ENCODE measurements around the gene FLG2. TPM values are rescaled to one million over a fixed set of nuclear protein-coding genes. Genes with fewer than 3 reads are reported as not detected.

Gene FLG2
- polyA plus RNA-seq (not detected in 2 replicates), polyA minus RNA-seq (not detected in 2 replicates)

DNA sequence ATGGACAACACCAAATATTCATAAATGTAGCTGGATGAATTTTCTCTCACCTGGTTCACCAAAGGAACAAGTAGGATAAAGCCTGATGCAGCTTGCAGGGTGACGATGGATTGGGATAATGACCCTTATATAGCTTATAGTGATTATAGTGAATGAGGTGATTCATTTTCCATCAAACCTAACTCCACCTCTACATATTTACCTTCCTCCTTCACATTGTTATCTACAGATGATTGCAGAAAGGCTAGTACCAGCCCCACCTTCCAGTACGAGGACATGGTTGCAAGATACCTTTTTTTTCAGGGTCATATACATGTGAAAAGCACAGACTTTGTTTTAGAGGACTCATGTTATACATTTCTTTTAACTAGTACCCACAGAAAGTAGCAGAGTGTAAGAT, at the start of gene FLG2:
Gene FLG2, minus strand, starts transcription at position 101 of the 400 bp plus-strand sequence. CDS start 1,122 bp downstream, outside the sequence.
- Histone ChIP-seq H3K79me2 (replicated peaks; ENCODE audit: insufficient read depth, low read length) (no peaks in the 10 kb centered on the region), H2AFZ (ENCODE audit: low read depth, low read length) (no peak within 1 kb of the TSS), H3K27ac (ENCODE audit: low read length) (no peak within 1 kb of the TSS), H4K20me1 (ENCODE audit: insufficient read depth) (no peaks in the 10 kb centered on the region), H3K4me3 (ENCODE audit: low read length) (no peak within 1 kb of the TSS), H3K27me3 (ENCODE audit: insufficient read depth, low read depth, low read length) (no peaks in the 10 kb centered on the region), H3K9ac (ENCODE audit: low read length) (no peak within 1 kb of the TSS), H3K4me2 (ENCODE audit: low read length) (no peak within 1 kb of the TSS), H3F3A (ENCODE audit: insufficient read depth, low read length, poor library complexity, severe bottlenecking) (no peaks in the 10 kb centered on the region), H3K36me3 (ENCODE audit: insufficient read depth, low read length) (no peaks in the 10 kb centered on the region), H3K9me3 (ENCODE audit: low read length) (no peaks in the 10 kb centered on the region), H3K9me2 (ENCODE audit: insufficient read depth, low read length) (no peaks in the 10 kb centered on the region)
- TF ChIP-seq REST (IDR thresholded peaks at IDR 0.05; ENCODE audit: borderline replicate concordance), result no peak
- no peak for TF ChIP-seq CTCF (IDR thresholded peaks at IDR 0.05; ENCODE audit: poor library complexity, severe bottlenecking)
- no peak for TF ChIP-seq RAD21 (conservative IDR thresholded peaks at IDR 0.05)
- no peak for TF ChIP-seq SMC3 (conservative IDR thresholded peaks at IDR 0.05; ENCODE audit: poor library complexity)
- TF ChIP-seq TAF1 (IDR thresholded peaks at IDR 0.05; ENCODE audit: low read depth), result no peak
- TF ChIP-seq MXI1 (conservative IDR thresholded peaks at IDR 0.05; ENCODE audit: poor library complexity, severe bottlenecking), result no peak
- TF ChIP-seq EZH2 (IDR thresholded peaks at IDR 0.05; ENCODE audit: borderline replicate concordance, insufficient read depth, low read length, poor library complexity, severe bottlenecking), result no peak
- no peak for TF ChIP-seq POLR2AphosphoS5 (IDR thresholded peaks at IDR 0.05)
- no peak for TF ChIP-seq EP300 (conservative IDR thresholded peaks at IDR 0.05; ENCODE audit: poor library complexity, severe bottlenecking)

DNA sequence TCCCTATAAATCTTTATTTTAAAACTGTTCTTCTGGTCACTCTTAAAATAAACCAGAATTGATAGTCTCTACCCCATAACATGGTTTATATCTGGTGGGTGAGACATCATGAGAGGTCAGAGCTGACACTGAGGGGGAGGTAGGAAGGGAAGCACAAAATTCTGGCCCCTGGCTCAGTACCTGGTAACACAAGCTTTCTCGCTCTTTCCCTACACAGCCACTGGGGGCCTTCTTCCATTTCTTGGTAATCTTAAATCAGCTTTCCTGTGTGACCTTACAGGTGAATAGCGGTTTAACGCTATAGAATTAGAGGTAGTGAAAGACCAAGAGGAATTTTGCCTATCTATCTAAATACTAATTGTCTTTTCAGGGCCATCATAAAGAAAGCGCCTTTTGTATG, 48.9 kb upstream of the FLG2 start:
- TF ChIP-seq MXI1 (conservative IDR thresholded peaks at IDR 0.05; ENCODE audit: poor library complexity, severe bottlenecking) (no peak), REST (IDR thresholded peaks at IDR 0.05; ENCODE audit: borderline replicate concordance) (no peak), RAD21 (conservative IDR thresholded peaks at IDR 0.05) (no peak), SMC3 (conservative IDR thresholded peaks at IDR 0.05; ENCODE audit: poor library complexity) (no peak), CTCF (IDR thresholded peaks at IDR 0.05; ENCODE audit: poor library complexity, severe bottlenecking) (no peak), POLR2AphosphoS5 (IDR thresholded peaks at IDR 0.05) (no peak), EZH2 (IDR thresholded peaks at IDR 0.05; ENCODE audit: borderline replicate concordance, insufficient read depth, low read length, poor library complexity, severe bottlenecking) (no peak), EP300 (conservative IDR thresholded peaks at IDR 0.05; ENCODE audit: poor library complexity, severe bottlenecking) (no peak)
- no peak overlapping the region for H3K4me2 ChIP-seq (ENCODE audit: low read length)
- no peaks in the 10 kb centered on the region for H4K20me1 ChIP-seq (ENCODE audit: insufficient read depth)
- peaks cover 13% of the 10 kb centered on the region for H3K9me3 ChIP-seq (ENCODE audit: low read length)
- H3F3A ChIP-seq (ENCODE audit: insufficient read depth, low read length, poor library complexity, severe bottlenecking), result no peaks in the 10 kb centered on the region
- no peak overlapping the region for H3K9ac ChIP-seq (ENCODE audit: low read length)
- H3K27ac ChIP-seq (ENCODE audit: low read length), result no peak overlapping the region
- no peaks in the 10 kb centered on the region for H3K79me2 ChIP-seq (replicated peaks; ENCODE audit: insufficient read depth, low read length)
- no peak overlapping the region for H3K4me3 ChIP-seq (ENCODE audit: low read length)
- H3K36me3 ChIP-seq (ENCODE audit: insufficient read depth, low read length), result no peaks in the 10 kb centered on the region
- H2AFZ ChIP-seq (ENCODE audit: low read depth, low read length), result no peak overlapping the region
- H3K27me3 ChIP-seq (ENCODE audit: insufficient read depth, low read depth, low read length), result no peaks in the 10 kb centered on the region
- H3K9me2 ChIP-seq (ENCODE audit: insufficient read depth, low read length), result no peaks in the 10 kb centered on the region

Measured in neural cell (in vitro differentiated cells).